Progenitor cell of endocrine pancreas (in vitro differentiated cells): ENCODE measurements around the gene RWDD1. TPM values are rescaled to one million over a fixed set of nuclear protein-coding genes. Genes with fewer than 3 reads are reported as not detected.

ENCODE experiments used
- DNase-seq: peaks from one replicate; pipeline ENCODE4 v3.0.0; 2021; ENCODE audit warnings: low spot score; ENCODE audit not compliant: unreplicated experiment
- H3K27ac Mint-ChIP-seq: 2 replicates; pipeline ENCODE4 v1.8.0; 2021; ENCODE audit warnings: mild to moderate bottlenecking, moderate library complexity, mixed read lengths
- H3K27me3 Mint-ChIP-seq: 2 replicates; pipeline ENCODE4 v1.8.0; 2021; ENCODE audit warnings: mixed read lengths
- H3K36me3 Mint-ChIP-seq: 2 replicates; pipeline ENCODE4 v1.8.0; 2022; ENCODE audit warnings: mixed read lengths; ENCODE audit not compliant: insufficient read depth
- H3K4me1 Mint-ChIP-seq: 2 replicates; pipeline ENCODE4 v1.8.0; 2021; ENCODE audit warnings: low read depth, mixed read lengths
- H3K4me3 Mint-ChIP-seq: 2 replicates; pipeline ENCODE4 v1.8.0; 2021; ENCODE audit warnings: low read depth, mild to moderate bottlenecking, moderate library complexity, mixed read lengths
- H3K9me3 Mint-ChIP-seq: 2 replicates; pipeline ENCODE4 v1.8.0; 2021; ENCODE audit warnings: low read depth, mixed read lengths
- total RNA-seq: library from RNA; stranded (reverse); gene quantifications from 2 replicates; pipeline ENCODE4 v1.2.1, GENCODE V29; 2021
- TF ChIP-seq, protein P1 (sequence below): fragments of 200-600 bp; sonication (generic); IDR thresholded peaks from one replicate; pipeline ENCODE4 v1.5.0; 2021; ENCODE audit warnings: antibody characterized with exemption, mild to moderate bottlenecking; ENCODE audit not compliant: unreplicated experiment

RWDD1 gene
- total RNA-seq, 1 donor from 2014 or later = 36.2 TPM

DNA sequence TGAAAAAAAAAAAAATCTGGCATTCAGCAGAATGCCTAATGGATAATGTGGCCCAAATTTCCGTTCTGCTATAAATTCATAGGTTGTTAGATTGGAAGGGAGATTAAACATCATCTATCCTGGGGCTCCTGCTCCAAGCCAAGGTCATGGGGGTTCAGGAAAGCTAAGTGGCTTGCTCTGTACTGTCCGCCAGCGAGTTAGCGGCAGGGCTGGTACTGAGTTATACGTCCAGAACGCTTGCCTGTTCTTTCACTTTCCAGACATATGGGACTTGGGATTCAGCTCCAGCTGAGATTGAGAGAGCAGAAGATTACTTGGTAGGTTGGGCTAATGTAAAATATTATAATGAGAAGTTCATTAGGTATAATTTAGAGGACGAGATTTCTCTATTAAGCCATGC, 858 bp downstream of the RWDD1 start:
- Mint-ChIP-seq H3K27me3 (no peaks in the 10 kb centered on the region), H3K27ac (peak overlapping the region; percentile 99), H3K36me3 (peaks cover 4% of the 10 kb centered on the region), H3K4me3 (peak overlapping the region; percentile 92), H3K9me3 (no peaks in the 10 kb centered on the region), H3K4me1 (peaks cover 17% of the 10 kb centered on the region)
- TF ChIP-seq, protein P1, sequence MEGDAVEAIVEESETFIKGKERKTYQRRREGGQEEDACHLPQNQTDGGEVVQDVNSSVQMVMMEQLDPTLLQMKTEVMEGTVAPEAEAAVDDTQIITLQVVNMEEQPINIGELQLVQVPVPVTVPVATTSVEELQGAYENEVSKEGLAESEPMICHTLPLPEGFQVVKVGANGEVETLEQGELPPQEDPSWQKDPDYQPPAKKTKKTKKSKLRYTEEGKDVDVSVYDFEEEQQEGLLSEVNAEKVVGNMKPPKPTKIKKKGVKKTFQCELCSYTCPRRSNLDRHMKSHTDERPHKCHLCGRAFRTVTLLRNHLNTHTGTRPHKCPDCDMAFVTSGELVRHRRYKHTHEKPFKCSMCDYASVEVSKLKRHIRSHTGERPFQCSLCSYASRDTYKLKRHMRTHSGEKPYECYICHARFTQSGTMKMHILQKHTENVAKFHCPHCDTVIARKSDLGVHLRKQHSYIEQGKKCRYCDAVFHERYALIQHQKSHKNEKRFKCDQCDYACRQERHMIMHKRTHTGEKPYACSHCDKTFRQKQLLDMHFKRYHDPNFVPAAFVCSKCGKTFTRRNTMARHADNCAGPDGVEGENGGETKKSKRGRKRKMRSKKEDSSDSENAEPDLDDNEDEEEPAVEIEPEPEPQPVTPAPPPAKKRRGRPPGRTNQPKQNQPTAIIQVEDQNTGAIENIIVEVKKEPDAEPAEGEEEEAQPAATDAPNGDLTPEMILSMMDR = no peak
- DNase-seq = no peak

DNA sequence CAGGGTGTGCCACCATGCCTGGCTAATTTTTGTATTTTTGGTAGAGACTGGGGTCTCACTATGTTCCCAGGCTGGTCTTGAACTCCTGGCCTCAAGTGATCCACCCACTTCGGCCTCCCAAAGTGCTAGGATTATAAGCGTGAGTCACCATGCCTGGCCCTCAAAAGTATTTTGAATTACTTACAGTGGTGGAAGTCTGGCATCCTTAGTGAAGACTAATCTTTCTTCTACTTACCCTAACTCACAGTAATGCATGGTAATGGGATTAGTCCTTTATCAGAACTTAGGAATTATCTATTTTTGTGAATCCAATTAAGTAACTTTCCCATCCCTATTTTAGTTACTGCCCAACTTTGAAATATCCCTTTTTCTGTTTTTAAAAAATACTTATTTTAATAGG, 3.9 kb downstream of the RWDD1 start:
- Mint-ChIP-seq H3K4me1 (peaks cover 13% of the 10 kb centered on the region), H3K27ac (no peak overlapping the region), H3K27me3 (no peaks in the 10 kb centered on the region), H3K36me3 (peaks cover 4% of the 10 kb centered on the region), H3K9me3 (no peaks in the 10 kb centered on the region), H3K4me3 (no peak overlapping the region)
- TF ChIP-seq, protein P1 = no peak
- DNase-seq = no peak

DNA sequence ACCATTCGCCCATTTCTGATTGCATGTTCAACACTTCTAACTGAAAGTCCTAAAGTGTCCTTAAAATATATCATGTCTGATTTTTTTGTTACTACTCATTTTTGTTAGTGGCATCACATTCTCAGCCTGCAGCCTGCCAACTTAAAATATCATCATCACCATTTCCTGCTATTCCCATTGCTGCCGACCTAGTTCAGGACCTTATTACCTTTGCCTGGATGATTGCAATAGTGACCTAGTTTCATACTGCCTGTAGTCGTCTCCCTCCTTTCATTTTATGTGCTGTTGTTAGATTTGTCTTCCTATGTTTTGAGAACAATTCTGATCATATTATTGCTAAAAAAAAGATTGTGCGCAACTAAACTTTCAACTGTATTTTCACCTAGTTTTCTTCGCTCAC, 6.2 kb downstream of the RWDD1 start:
- Mint-ChIP-seq H3K4me3 (no peak overlapping the region), H3K4me1 (peaks cover 9% of the 10 kb centered on the region), H3K27me3 (no peaks in the 10 kb centered on the region), H3K9me3 (no peaks in the 10 kb centered on the region), H3K36me3 (peaks cover 6% of the 10 kb centered on the region), H3K27ac (no peak overlapping the region)
- TF ChIP-seq, protein P1 = no peak
- DNase-seq = no peak

DNA sequence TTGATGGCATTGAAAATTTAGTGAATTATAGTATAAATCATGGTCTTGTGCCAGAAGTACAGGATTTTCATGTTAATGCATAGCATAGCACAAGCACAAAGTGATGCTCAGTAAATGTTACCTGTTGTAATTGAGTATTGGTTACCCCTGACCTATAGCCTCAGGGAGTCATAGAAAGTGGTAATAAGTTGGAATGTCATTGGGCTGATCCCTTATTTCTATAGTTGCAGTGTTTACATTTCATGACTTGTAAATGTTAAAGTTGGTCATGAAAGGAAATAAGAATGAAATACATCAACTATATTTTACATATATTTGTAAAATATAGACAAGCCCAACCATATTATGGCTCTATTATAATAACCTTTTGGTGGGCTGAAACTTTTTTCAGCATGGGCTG, 7.0 kb downstream of the RWDD1 start:
- TF ChIP-seq, protein P1 = no peak
- no peak overlapping the region for H3K27ac Mint-ChIP-seq
- no peaks in the 10 kb centered on the region for H3K9me3 Mint-ChIP-seq
- H3K27me3 Mint-ChIP-seq = no peaks in the 10 kb centered on the region
- DNase-seq = no peak
- peaks cover 4% of the 10 kb centered on the region for H3K4me1 Mint-ChIP-seq
- peaks cover 8% of the 10 kb centered on the region for H3K36me3 Mint-ChIP-seq
- no peak overlapping the region for H3K4me3 Mint-ChIP-seq

DNA sequence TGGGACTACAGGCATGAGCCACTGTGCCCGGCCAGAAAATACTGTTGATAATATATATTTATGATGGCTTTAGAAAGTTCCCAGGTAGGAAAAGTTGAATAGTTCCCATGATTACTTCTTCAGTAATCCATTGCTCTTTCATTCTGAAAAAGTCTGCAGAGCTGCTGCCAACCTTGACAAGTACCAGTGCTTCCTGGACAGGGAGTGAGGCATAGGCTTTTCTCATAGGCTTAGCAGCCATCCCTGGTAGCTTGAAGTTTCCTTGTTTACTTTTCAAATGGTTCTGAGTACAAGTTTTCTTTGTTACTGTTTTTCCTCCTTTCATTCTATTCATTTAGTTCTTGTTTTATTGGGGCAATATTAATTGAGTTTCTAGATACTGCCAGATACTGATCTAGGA, 7.8 kb downstream of the RWDD1 start:
- DNase-seq = no peak
- Mint-ChIP-seq H3K4me3 (no peak overlapping the region), H3K27me3 (no peaks in the 10 kb centered on the region), H3K9me3 (no peaks in the 10 kb centered on the region), H3K4me1 (peaks cover 1% of the 10 kb centered on the region), H3K27ac (no peak overlapping the region), H3K36me3 (peaks cover 7% of the 10 kb centered on the region)
- TF ChIP-seq, protein P1 = no peak

DNA sequence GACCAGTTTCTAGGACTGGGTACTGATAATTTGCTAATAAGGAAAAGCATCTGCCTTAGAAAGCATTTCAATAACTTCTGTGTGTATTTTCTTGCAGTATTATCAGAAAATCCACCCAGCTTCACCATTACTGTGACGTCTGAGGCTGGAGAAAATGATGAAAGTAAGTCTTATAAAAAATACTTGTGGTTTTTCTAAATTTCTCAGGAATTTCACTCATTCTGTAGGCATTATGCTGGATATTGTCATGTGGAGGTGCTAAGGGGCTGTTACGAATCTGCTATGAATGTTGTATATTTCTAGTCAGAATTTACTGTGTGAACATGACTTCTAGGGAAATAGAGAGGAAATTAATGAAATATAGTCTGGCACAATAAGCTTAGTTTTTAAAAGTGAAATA, 8.9 kb downstream of the RWDD1 start:
- H3K27me3 Mint-ChIP-seq = no peaks in the 10 kb centered on the region
- TF ChIP-seq, protein P1 = no peak

More for the DNA sequence above, 8.9 kb downstream of the RWDD1 start:
- Mint-ChIP-seq H3K4me1 (peaks cover 1% of the 10 kb centered on the region), H3K4me3 (no peak overlapping the region), H3K36me3 (peaks cover 10% of the 10 kb centered on the region), H3K27ac (no peak overlapping the region), H3K9me3 (no peaks in the 10 kb centered on the region)
- DNase-seq = no peak
